GM23248 (cell line): ENCODE data around the gene MAGI1. TPM values are rescaled to one million over a fixed set of nuclear protein-coding genes. Genes with fewer than 3 reads are reported as not detected.

Experiments used
- DNase-seq: peaks from one replicate; pipeline ENCODE4 v3.0.0-alpha.2; 2015
- H2AFZ ChIP-seq: fragments of 200-600 bp; sonication (generic); 2 replicates; pipeline ENCODE4 v1.6.1; 2016; ENCODE audit warnings: antibody characterized with exemption
- H3F3A ChIP-seq: fragments of 200-600 bp; sonication (generic); 2 replicates; pipeline ENCODE4 v1.6.1; 2016; ENCODE audit warnings: mild to moderate bottlenecking, antibody characterized with exemption, mixed run types; ENCODE audit not compliant: insufficient read depth
- H3K27ac ChIP-seq: fragments of 200-600 bp; sonication (generic); 2 replicates; pipeline ENCODE4 v1.5.1; 2016; ENCODE audit warnings: mild to moderate bottlenecking
- H3K27me3 ChIP-seq: fragments of 200-600 bp; sonication (generic); replicated peaks from 2 replicates; pipeline ENCODE4 v1.6.1; 2016; ENCODE audit warnings: mild to moderate bottlenecking; ENCODE audit not compliant: insufficient read depth
- H3K36me3 ChIP-seq: fragments of 200-600 bp; sonication (generic); 2 replicates; pipeline ENCODE4 v1.6.1; 2016; ENCODE audit warnings: low read depth, mild to moderate bottlenecking
- H3K4me1 ChIP-seq: fragments of 200-600 bp; sonication (generic); 2 replicates; pipeline ENCODE4 v1.6.1; 2016; ENCODE audit warnings: mild to moderate bottlenecking; ENCODE audit not compliant: insufficient read depth
- H3K4me2 ChIP-seq: fragments of 200-600 bp; sonication (generic); one replicate; pipeline ENCODE4 v1.6.1; 2016; ENCODE audit warnings: mild to moderate bottlenecking; ENCODE audit not compliant: unreplicated experiment
- H3K4me3 ChIP-seq: fragments of 200-600 bp; sonication (generic); 2 replicates; pipeline ENCODE4 v1.5.1; 2016; ENCODE audit warnings: mild to moderate bottlenecking
- H3K79me2 ChIP-seq: fragments of 200-600 bp; sonication (generic); 2 replicates; pipeline ENCODE4 v1.6.1; 2016; ENCODE audit warnings: mild to moderate bottlenecking; ENCODE audit not compliant: insufficient read depth
- H3K9ac ChIP-seq: fragments of 200-600 bp; sonication (generic); 2 replicates; pipeline ENCODE4 v1.6.1; 2016; ENCODE audit warnings: mild to moderate bottlenecking
- H3K9me2 ChIP-seq: fragments of 200-600 bp; sonication (generic); 2 replicates; pipeline ENCODE4 v1.6.1; 2016; ENCODE audit warnings: mixed run types, mild to moderate bottlenecking, moderate library complexity; ENCODE audit not compliant: insufficient read depth
- H3K9me3 ChIP-seq: fragments of 200-600 bp; sonication (generic); one replicate; pipeline ENCODE4 v1.6.1; 2017; ENCODE audit warnings: low read depth
- H4K20me1 ChIP-seq: fragments of 200-600 bp; sonication (generic); 2 replicates; pipeline ENCODE4 v1.6.0; 2016; ENCODE audit not compliant: insufficient read depth
- EZH2 ChIP-seq: fragments of 200-600 bp; sonication (generic); IDR thresholded peaks from 2 replicates; pipeline ENCODE4 v1.6.1; 2018; ENCODE audit warnings: antibody characterized with exemption, mild to moderate bottlenecking; ENCODE audit not compliant: insufficient read depth, poor library complexity, severe bottlenecking
- EZH2phosphoT487 ChIP-seq: fragments of 200-600 bp; sonication (generic); IDR thresholded peaks from 2 replicates; pipeline ENCODE4 v1.6.1; 2018; ENCODE audit warnings: antibody characterized with exemption, moderate library complexity, mild to moderate bottlenecking, low read depth; ENCODE audit not compliant: insufficient read depth
- WGBS, 2 experiments: methylation state at CpG; one replicate each; pipeline ENCODE4 v1.1.6; 2015 to 2017; ENCODE audit warnings: low lambda C conversion rate in 2 of 2, low coverage in 1 of 2; ENCODE audit errors: missing lambda C conversion rate in 2 of 2; 5-methylcytosine and 5-hydroxymethylcytosine counted together
- in situ Hi-C: fragments of 300-500 bp; cut with MboI; formaldehyde crosslinking; loops from 2 replicates; pipeline ENCODE4 v1.15.0; 2020
- polyA plus RNA-seq: library from polyadenylated mRNA; unstranded; fragments of >200 nt; fragmentation: Nextera tagmentation; extraction: Ambion mirVana; gene quantifications from 2 replicates; pipeline ENCODE4 v1.2.1, GENCODE V29; 2016
- total RNA-seq: library from RNA; depleted of rRNA; stranded (reverse); fragments of >200 nt; shearing (Covaris generic); gene quantifications from 2 replicates; pipeline ENCODE4 v1.2.3, GENCODE V29; 2014

Gene MAGI1
- total and polyA plus RNA-seq, 2 experiments from 2014 or later: 7.3 to 13.8 TPM

DNA sequence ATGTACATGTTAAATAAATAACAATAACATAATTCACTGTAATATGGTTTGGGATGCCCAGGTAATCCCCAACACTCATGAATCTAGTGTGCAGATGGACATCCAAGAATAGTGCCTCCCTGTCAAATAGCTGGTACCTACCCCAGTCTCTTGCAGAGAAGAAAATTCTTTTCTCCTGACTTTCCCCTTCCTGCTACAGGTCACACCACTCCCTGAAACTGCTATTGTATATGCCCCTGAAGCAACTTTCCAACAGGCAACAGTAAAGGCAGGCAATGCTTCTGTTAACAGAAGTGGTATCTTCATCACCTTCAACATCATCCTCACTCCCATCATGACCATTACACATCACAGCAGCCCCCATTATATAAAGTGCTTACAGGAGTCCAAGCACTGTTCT lies 431.6 kb downstream of the MAGI1 start:
- Histone ChIP-seq H3K4me3 (no peak overlapping the region), H3K27me3 (no peaks in the 10 kb centered on the region), H2AFZ (no peak overlapping the region), H3K4me1 (peaks cover 15% of the 10 kb centered on the region), H3K9ac (no peak overlapping the region), H3K9me2 (no peaks in the 10 kb centered on the region), H3K4me2 (no peak overlapping the region), H4K20me1 (peaks cover 15% of the 10 kb centered on the region; the same call in 1 of the 2 replicates), H3F3A (peaks cover 24% of the 10 kb centered on the region; the same call in 1 of the 2 replicates), H3K9me3 (no peaks in the 10 kb centered on the region), H3K36me3 (no peaks in the 10 kb centered on the region), H3K79me2 (peaks cover 28% of the 10 kb centered on the region), H3K27ac (no peak overlapping the region)
- no peak for TF ChIP-seq EZH2phosphoT487
- TF ChIP-seq EZH2: no peak
- DNase-seq: no peak
- in situ Hi-C loops: no loop called here

DNA sequence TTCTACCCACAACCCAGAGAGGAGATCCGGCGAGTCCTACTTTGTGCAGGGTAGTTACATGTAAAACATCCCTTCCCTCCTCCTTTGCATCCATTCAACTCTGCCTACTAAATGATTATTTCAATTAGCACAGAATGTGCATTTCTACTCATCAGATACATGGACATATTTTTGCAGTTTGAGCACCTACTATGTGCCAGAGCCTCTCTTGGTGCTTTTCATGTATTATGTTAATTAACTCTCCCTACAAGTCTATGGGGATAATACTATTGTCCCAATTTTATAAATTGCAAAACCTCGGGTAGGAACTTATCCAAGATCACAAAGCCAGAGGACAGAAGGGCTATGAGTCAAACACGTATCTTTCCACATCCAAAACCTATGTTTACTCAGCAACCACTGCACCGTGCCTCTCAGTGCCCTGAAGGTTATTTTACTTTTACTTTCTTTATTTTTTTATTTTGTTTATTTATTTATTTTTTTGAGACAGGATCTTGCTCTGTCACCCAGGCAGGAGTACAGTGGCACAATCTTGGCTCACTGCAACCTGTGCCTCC lies 432.8 kb downstream of the MAGI1 start:
- Histone ChIP-seq H3K36me3 (no peaks in the 10 kb centered on the region), H3K9me3 (no peaks in the 10 kb centered on the region), H4K20me1 (peaks cover 19% of the 10 kb centered on the region; the same call in 1 of the 2 replicates), H3K4me2 (no peak overlapping the region), H3K9me2 (no peaks in the 10 kb centered on the region), H3F3A (peaks cover 24% of the 10 kb centered on the region; the same call in 1 of the 2 replicates), H3K79me2 (peaks cover 39% of the 10 kb centered on the region), H3K4me3 (no peak overlapping the region), H3K9ac (no peak overlapping the region), H3K4me1 (peaks cover 15% of the 10 kb centered on the region), H3K27ac (no peak overlapping the region), H2AFZ (no peak overlapping the region), H3K27me3 (no peaks in the 10 kb centered on the region)
- TF ChIP-seq EZH2 (no peak), EZH2phosphoT487 (no peak)
- in situ Hi-C loops: no loop called here
- DNase-seq: peak; percentile 64
- 57 to 65% methylated on average over 5 of the region's 5 CpGs for WGBS, 2 experiments

GRCh38 chr3:65604863-65605526 lies 433.7 kb downstream of the MAGI1 start:
- Histone ChIP-seq H3K27ac (no peak overlapping the region), H3K27me3 (no peaks in the 10 kb centered on the region), H3K79me2 (peaks cover 45% of the 10 kb centered on the region), H2AFZ (no peak overlapping the region), H3K4me1 (peaks cover 15% of the 10 kb centered on the region), H3K4me3 (no peak overlapping the region), H3K9me3 (no peaks in the 10 kb centered on the region), H3K4me2 (no peak overlapping the region), H3K36me3 (no peaks in the 10 kb centered on the region), H3K9ac (no peak overlapping the region), H3K9me2 (no peaks in the 10 kb centered on the region), H3F3A (peaks cover 24% of the 10 kb centered on the region; the same call in 1 of the 2 replicates), H4K20me1 (peaks cover 19% of the 10 kb centered on the region; the same call in 1 of the 2 replicates)
- in situ Hi-C loops: no loop called here
- peak; percentile 80 for DNase-seq
- TF ChIP-seq EZH2: no peak
- TF ChIP-seq EZH2phosphoT487: no peak
- 2 to 6% methylated on average over 3 of the region's 3 CpGs for WGBS, 2 experiments

DNA sequence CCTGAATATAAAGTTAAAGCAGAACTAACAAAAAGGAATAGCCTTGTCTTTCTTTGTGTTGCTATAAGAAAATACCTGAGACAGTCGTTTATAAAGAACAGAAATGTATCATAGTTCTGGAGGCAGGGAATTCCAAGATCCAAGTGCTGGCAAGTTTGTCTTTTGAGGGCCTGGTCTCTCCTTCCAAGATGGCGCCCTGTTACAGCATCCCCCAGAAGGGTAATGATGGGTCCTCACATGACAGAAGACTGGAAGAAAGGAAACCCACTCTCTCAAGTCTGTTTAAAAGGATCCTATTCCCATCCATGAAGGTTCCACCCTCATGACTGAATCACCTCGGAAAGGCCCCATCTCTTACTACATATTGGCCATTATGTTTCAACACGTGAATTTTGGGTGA lies 435.1 kb downstream of the MAGI1 start:
- in situ Hi-C loops: no loop called here
- TF ChIP-seq EZH2phosphoT487 (no peak), EZH2 (no peak)
- Histone ChIP-seq H4K20me1 (peaks cover 19% of the 10 kb centered on the region; the same call in 1 of the 2 replicates), H3K36me3 (no peaks in the 10 kb centered on the region), H3K79me2 (peaks cover 44% of the 10 kb centered on the region), H3K9me2 (no peaks in the 10 kb centered on the region), H3K4me2 (no peak overlapping the region), H3K27me3 (no peaks in the 10 kb centered on the region), H3K4me3 (no peak overlapping the region), H3K9ac (no peak overlapping the region), H3K9me3 (no peaks in the 10 kb centered on the region), H3K27ac (no peak overlapping the region), H3F3A (peaks cover 24% of the 10 kb centered on the region; the same call in 1 of the 2 replicates), H3K4me1 (peaks cover 15% of the 10 kb centered on the region), H2AFZ (no peak overlapping the region)
- no peak for DNase-seq
- WGBS, 2 experiments: 87 to 91% methylated on average over 4 of the region's 4 CpGs
